IMR-90 (cell line): ENCODE results near the gene C16orf82. TPM values are rescaled to one million over a fixed set of nuclear protein-coding genes. Genes with fewer than 3 reads are reported as not detected.

Source experiments
- ATAC-seq: fragments of 200-7000 bp; cut with Tn5 transposase; 2 replicates; pipeline ENCODE4 v1.9.1; 2020; ENCODE audit warnings: low read depth, mild to moderate bottlenecking, moderate library complexity
- BruUV-seq: library from RNA; stranded (reverse); fragments of 400-500 nt; replicated peaks from 2 replicates; lab custom pipeline; 2021; lab: Mats Ljungman, UMichigan
- CTCF ChIA-PET: fragments of 300-600 bp; formaldehyde crosslinking; extraction: SDS; loops from one replicate; lab custom pipeline; 2021; ENCODE audit warnings: antibody characterized with exemption; lab: Yijun Ruan, JAX
- POLR2A ChIA-PET: fragments of 300-600 bp; sonication (Branson Sonifier 250); formaldehyde crosslinking; loops from one replicate; lab custom pipeline; 2022; ENCODE audit warnings: antibody characterized with exemption; ENCODE audit not compliant: unreplicated experiment; lab: Charles Lee
- DNase-seq: peaks from one replicate; pipeline ENCODE4 v3.0.0; 2013
- H2AFZ ChIP-seq: replicated peaks from 2 replicates; pipeline ENCODE3; 2013; ENCODE audit warnings: low read length, mild to moderate bottlenecking; ENCODE audit not compliant: poor library complexity
- H2AK5ac ChIP-seq: 2 replicates; pipeline ENCODE4 v1.6.1; 2013; ENCODE audit warnings: low read depth, low read length, inconsistent platforms
- H2AK9ac ChIP-seq: replicated peaks from 2 replicates; pipeline ENCODE3; 2013; ENCODE audit warnings: mild to moderate bottlenecking, low read depth, low read length, moderate library complexity; ENCODE audit not compliant: poor library complexity
- H2BK120ac ChIP-seq: 2 replicates; pipeline ENCODE4 v1.6.1; 2013; ENCODE audit warnings: low read depth, low read length, inconsistent platforms
- H2BK15ac ChIP-seq: 3 replicates; pipeline ENCODE4 v1.6.1; 2013; ENCODE audit warnings: low read depth, low read length, inconsistent platforms
- H2BK20ac ChIP-seq: 2 replicates; pipeline ENCODE4 v1.6.1; 2013; ENCODE audit warnings: low read depth, mild to moderate bottlenecking, inconsistent platforms, low read length, moderate library complexity
- H2BK5ac ChIP-seq: 2 replicates; pipeline ENCODE4 v1.6.1; 2013; ENCODE audit warnings: mild to moderate bottlenecking, low read depth, low read length, inconsistent platforms; ENCODE audit not compliant: poor library complexity, severe bottlenecking
- H3K14ac ChIP-seq: replicated peaks from 2 replicates; pipeline ENCODE4 v1.6.1; 2013; ENCODE audit warnings: low read depth, low read length, inconsistent platforms
- H3K18ac ChIP-seq: 2 replicates; pipeline ENCODE4 v1.6.1; 2013; ENCODE audit warnings: low read depth, low read length, control low read depth
- H3K23ac ChIP-seq: 2 replicates; pipeline ENCODE4 v1.6.1; 2013; ENCODE audit warnings: low read depth, low read length, inconsistent platforms
- H3K27ac ChIP-seq: 2 replicates; pipeline ENCODE4 v1.5.1; 2013; ENCODE audit warnings: mild to moderate bottlenecking, control low read depth, low read length; ENCODE audit not compliant: insufficient read depth
- H3K27me3 ChIP-seq: 2 replicates; pipeline ENCODE4 v1.6.1; 2013; ENCODE audit warnings: low read length; ENCODE audit not compliant: control insufficient read depth, insufficient read depth
- H3K36me3 ChIP-seq: 2 replicates; pipeline ENCODE4 v1.6.1; 2013; ENCODE audit warnings: low read length, mixed read lengths; ENCODE audit not compliant: control insufficient read depth, insufficient read depth
- H3K4ac ChIP-seq: 2 replicates; pipeline ENCODE4 v1.6.1; 2013; ENCODE audit warnings: low read depth, low read length, inconsistent platforms
- H3K4me1 ChIP-seq: 2 replicates; pipeline ENCODE4 v1.6.1; 2013; ENCODE audit warnings: low read length, mixed read lengths; ENCODE audit not compliant: control insufficient read depth, insufficient read depth
- H3K4me2 ChIP-seq: 2 replicates; pipeline ENCODE4 v1.6.1; 2013; ENCODE audit warnings: low read depth, mild to moderate bottlenecking, control low read depth, low read length, moderate library complexity
- H3K4me3 ChIP-seq: 2 replicates; pipeline ENCODE4 v1.5.1; 2013; ENCODE audit warnings: low read depth, mild to moderate bottlenecking, control low read depth, low read length, moderate library complexity; ENCODE audit not compliant: insufficient read depth
- H3K56ac ChIP-seq: 2 replicates; pipeline ENCODE4 v1.6.1; 2013; ENCODE audit warnings: low read length, inconsistent platforms; ENCODE audit not compliant: insufficient read depth; ENCODE audit errors: extremely low read depth
- H3K79me1 ChIP-seq, 2 experiments: 2 replicates each; pipeline ENCODE4 v1.6.1; 2013; ENCODE audit warnings: low read length in 2 of 2, inconsistent platforms in 1 of 2, low read depth in 1 of 2
- H3K9ac ChIP-seq: 2 replicates; pipeline ENCODE4 v1.6.1; 2013; ENCODE audit warnings: low read depth, low read length, control low read depth
- H3K9me1 ChIP-seq: 2 replicates; pipeline ENCODE4 v1.6.1; 2013; ENCODE audit warnings: low read length, inconsistent platforms; ENCODE audit not compliant: insufficient read depth
- H3K9me3 ChIP-seq: 2 replicates; pipeline ENCODE4 v1.6.1; 2013; ENCODE audit warnings: low read length; ENCODE audit not compliant: control insufficient read depth, insufficient read depth
- H4K20me1 ChIP-seq: 2 replicates; pipeline ENCODE4 v1.6.1; 2013; ENCODE audit warnings: low read length, inconsistent platforms; ENCODE audit not compliant: insufficient read depth
- H4K5ac ChIP-seq: 2 replicates; pipeline ENCODE4 v1.6.1; 2013; ENCODE audit warnings: mild to moderate bottlenecking, low read depth, low read length, control low read depth
- H4K8ac ChIP-seq, 2 experiments: 2 replicates each; pipeline ENCODE4 v1.6.1; 2013; ENCODE audit warnings: low read depth in 2 of 2, low read length in 2 of 2, control low read depth in 1 of 2, inconsistent platforms in 1 of 2
- H4K91ac ChIP-seq: 2 replicates; pipeline ENCODE4 v1.6.1; 2013; ENCODE audit warnings: low read depth, low read length, inconsistent platforms; ENCODE audit not compliant: insufficient read depth
- BHLHE40 ChIP-seq: fragments of 150-350 bp; IDR thresholded peaks from 2 replicates; pipeline ENCODE4 v1.6.1; 2016; ENCODE audit warnings: mild to moderate bottlenecking, low read depth, low read length
- CEBPB ChIP-seq: IDR thresholded peaks from 2 replicates; pipeline ENCODE4 v1.6.1; 2012; ENCODE audit warnings: low read depth, low read length, improper control_type of control experiment
- CHD1 ChIP-seq: IDR thresholded peaks from 2 replicates; pipeline ENCODE4 v1.6.1; 2012; ENCODE audit warnings: low read depth, low read length, improper control_type of control experiment
- CTCF ChIP-seq: conservative IDR thresholded peaks from 2 replicates; pipeline ENCODE4 v1.5.1; 2012; ENCODE audit warnings: mild to moderate bottlenecking, low read depth, low read length, improper control_type of control experiment
- FOS ChIP-seq: fragments of 150-350 bp; IDR thresholded peaks from 2 replicates; pipeline ENCODE4 v1.6.1; 2016; ENCODE audit warnings: low read depth, low read length
- MAFK ChIP-seq: IDR thresholded peaks from 2 replicates; pipeline ENCODE4 v1.6.1; 2012; ENCODE audit warnings: low read depth, low read length, improper control_type of control experiment
- MAZ ChIP-seq: IDR thresholded peaks from 2 replicates; pipeline ENCODE4 v1.6.1; 2012; ENCODE audit warnings: low read depth, mild to moderate bottlenecking, low read length, improper control_type of control experiment, moderate library complexity, borderline replicate concordance
- MXI1 ChIP-seq: IDR thresholded peaks from 2 replicates; pipeline ENCODE4 v1.6.1; 2012; ENCODE audit warnings: low read depth, mild to moderate bottlenecking, low read length, moderate library complexity, borderline replicate concordance
- NFE2L2 ChIP-seq: fragments of 150-350 bp; IDR thresholded peaks from 2 replicates; pipeline ENCODE4 v1.6.1; 2016; ENCODE audit warnings: low read depth, mild to moderate bottlenecking, low read length
- POLR2A ChIP-seq: IDR thresholded peaks from 2 replicates; pipeline ENCODE4 v1.6.1; 2012; ENCODE audit warnings: mild to moderate bottlenecking, low read depth, low read length
- RAD21 ChIP-seq: IDR thresholded peaks from 2 replicates; pipeline ENCODE4 v1.6.1; 2012; ENCODE audit warnings: low read length, improper control_type of control experiment
- RCOR1 ChIP-seq: IDR thresholded peaks from 2 replicates; pipeline ENCODE4 v1.6.1; 2012; ENCODE audit warnings: mild to moderate bottlenecking, low read length, improper control_type of control experiment; ENCODE audit not compliant: insufficient replicate concordance
- RFX5 ChIP-seq: IDR thresholded peaks from 2 replicates; pipeline ENCODE4 v1.8.0; 2012; ENCODE audit warnings: low read depth, mild to moderate bottlenecking, low read length, moderate library complexity
- SMC3 ChIP-seq: fragments of 150-350 bp; IDR thresholded peaks from 2 replicates; pipeline ENCODE4 v1.6.1; 2016; ENCODE audit warnings: low read depth, mild to moderate bottlenecking, antibody characterized with exemption, low read length, moderate library complexity
- WGBS, 2 experiments: methylation state at CpG; one replicate each; pipeline versions ENCODE4 v1.1.5 to v1.1.7; 2013; ENCODE audit warnings: missing lambda C conversion rate in 2 of 2; ENCODE audit not compliant: insufficient read length in 1 of 2; ENCODE audit errors: extremely low coverage in 2 of 2; 5-methylcytosine and 5-hydroxymethylcytosine counted together
- dilution Hi-C: fragments of 300-500 bp; cut with HindIII; formaldehyde crosslinking; loops from one replicate; pipeline ENCODE4 v1.14.3; 2018; ENCODE audit warnings: low sequenced_read_pairs; ENCODE audit not compliant: unreplicated experiment
- in situ Hi-C: fragments of 300-500 bp; cut with MboI; formaldehyde crosslinking; loops from 3 replicates; pipeline ENCODE4 v1.14.3; 2019; ENCODE audit warnings: low sequenced_read_pairs, inconsistent platforms, mixed read lengths
- intact Hi-C: fragments of 100-400 bp; cut with micrococcal nuclease; formaldehyde crosslinking; loops from 2 replicates; pipeline ENCODE4 v1.10.0; 2022
- polyA plus RNA-seq, 3 experiments: library from polyadenylated mRNA; depleted of rRNA; stranded (reverse); fragments of >200 nt; gene quantifications; 2 replicates each; pipeline ENCODE4 v1.2.3, GENCODE V29; 2012; ENCODE audit warnings: low replicate concordance in 1 of 3
- total RNA-seq: library from RNA; depleted of rRNA; stranded (reverse); fragments of >200 nt; gene quantifications from 2 replicates; pipeline ENCODE4 v1.2.3, GENCODE V29; 2012
- TF ChIP-seq, protein P1 (sequence below): fragments of 150-350 bp; IDR thresholded peaks from 2 replicates; pipeline ENCODE4 v1.6.1; 2016; ENCODE audit warnings: low read depth, mild to moderate bottlenecking, low read length, moderate library complexity, borderline replicate concordance
- TF ChIP-seq, protein P2 (sequence below): fragments of 150-350 bp; IDR thresholded peaks from 2 replicates; pipeline ENCODE4 v1.6.1; 2017; ENCODE audit warnings: mild to moderate bottlenecking, antibody characterized with exemption, low read length, low read depth

C16orf82 gene
- total and polyA plus RNA-seq, 2 of the 4 experiments (the other 2 are of a cell fraction) = not detected

DNA sequence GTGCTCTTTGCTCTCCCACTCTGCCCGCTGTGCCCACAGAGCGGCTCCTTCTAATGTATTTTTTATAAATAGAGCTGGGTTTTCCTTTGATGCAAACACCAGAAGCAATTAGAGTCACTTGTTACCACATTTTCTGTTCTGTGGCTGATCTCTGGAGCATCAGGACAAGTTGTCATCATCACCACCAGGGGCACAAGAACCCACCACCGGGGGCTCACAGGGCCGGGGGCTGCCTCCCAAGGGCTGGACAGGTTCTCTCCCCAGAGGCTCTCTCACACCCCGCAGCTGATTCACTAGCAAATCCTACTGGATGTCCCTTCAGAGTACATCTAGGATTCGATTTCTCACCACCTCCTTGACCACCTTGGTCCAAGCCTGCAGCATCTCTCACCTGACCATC lies 18.5 kb downstream of the C16orf82 start:
- no peak overlapping the region for H2AK9ac ChIP-seq
- dilution Hi-C loops = no loop called here
- no peak overlapping the region for H2AK5ac ChIP-seq
- H4K20me1 ChIP-seq = no peaks in the 10 kb centered on the region
- H2BK120ac ChIP-seq = no peak overlapping the region
- in situ Hi-C loops = no loop called here
- H3K4ac ChIP-seq = no peak overlapping the region
- H3K4me3 ChIP-seq = no peak overlapping the region
- no peak overlapping the region for H3K23ac ChIP-seq
- no peak for ATAC-seq
- no TSS peak for BruUV-seq
- H3K4me1 ChIP-seq = no peaks in the 10 kb centered on the region
- DNase-seq = no peak
- H2BK15ac ChIP-seq = no peak overlapping the region
- CTCF ChIA-PET = interaction anchor here (1.1 kb wide), 1 partner anchor 12 kb away, joined by 4 read pairs; no protein-coding TSS in a partner anchor
- H4K8ac ChIP-seq = no peak overlapping the region
- no peak overlapping the region for H3K27ac ChIP-seq
- no peak overlapping the region for H3K56ac ChIP-seq
- no peak overlapping the region for H3K18ac ChIP-seq
- H3K9ac ChIP-seq = no peak overlapping the region
- no peak overlapping the region for H4K91ac ChIP-seq
- no peak overlapping the region for H2BK20ac ChIP-seq
- H3K9me1 ChIP-seq = no peaks in the 10 kb centered on the region
- H3K14ac ChIP-seq = no peak overlapping the region
- no peak overlapping the region for H4K5ac ChIP-seq
- WGBS, 2 experiments = 13% methylated on average over 3 of the region's 6 CpGs; no CpG with 5 or more reads in 1 of the 2 experiments
- H3K79me1 ChIP-seq = no peaks in the 10 kb centered on the region
- intact Hi-C loops = no loop called here
- no peaks in the 10 kb centered on the region for H3K36me3 ChIP-seq
- no peak overlapping the region for H3K4me2 ChIP-seq
- POLR2A ChIA-PET = no interaction called here
- H2AFZ ChIP-seq = no peak overlapping the region
- no peaks in the 10 kb centered on the region for H3K9me3 ChIP-seq
- peaks cover 9% of the 10 kb centered on the region for H3K27me3 ChIP-seq
- no peak overlapping the region for H2BK5ac ChIP-seq
- TF ChIP-seq CHD1 (no peak), NFE2L2 (no peak), CEBPB (no peak), RFX5 (no peak), MXI1 (no peak), FOS (no peak), BHLHE40 (no peak), RCOR1 (no peak), RAD21 (no peak), MAZ (no peak), CTCF (no peak), POLR2A (no peak), MAFK (no peak), SMC3 (no peak)
- TF ChIP-seq, protein P1, sequence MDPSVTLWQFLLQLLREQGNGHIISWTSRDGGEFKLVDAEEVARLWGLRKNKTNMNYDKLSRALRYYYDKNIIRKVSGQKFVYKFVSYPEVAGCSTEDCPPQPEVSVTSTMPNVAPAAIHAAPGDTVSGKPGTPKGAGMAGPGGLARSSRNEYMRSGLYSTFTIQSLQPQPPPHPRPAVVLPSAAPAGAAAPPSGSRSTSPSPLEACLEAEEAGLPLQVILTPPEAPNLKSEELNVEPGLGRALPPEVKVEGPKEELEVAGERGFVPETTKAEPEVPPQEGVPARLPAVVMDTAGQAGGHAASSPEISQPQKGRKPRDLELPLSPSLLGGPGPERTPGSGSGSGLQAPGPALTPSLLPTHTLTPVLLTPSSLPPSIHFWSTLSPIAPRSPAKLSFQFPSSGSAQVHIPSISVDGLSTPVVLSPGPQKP = no peak
- TF ChIP-seq, protein P2, sequence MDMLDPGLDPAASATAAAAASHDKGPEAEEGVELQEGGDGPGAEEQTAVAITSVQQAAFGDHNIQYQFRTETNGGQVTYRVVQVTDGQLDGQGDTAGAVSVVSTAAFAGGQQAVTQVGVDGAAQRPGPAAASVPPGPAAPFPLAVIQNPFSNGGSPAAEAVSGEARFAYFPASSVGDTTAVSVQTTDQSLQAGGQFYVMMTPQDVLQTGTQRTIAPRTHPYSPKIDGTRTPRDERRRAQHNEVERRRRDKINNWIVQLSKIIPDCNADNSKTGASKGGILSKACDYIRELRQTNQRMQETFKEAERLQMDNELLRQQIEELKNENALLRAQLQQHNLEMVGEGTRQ = no peak
